GM12878 (cell line): Measurements from ENCODE around the gene THSD8. TPM values are rescaled to one million over a fixed set of nuclear protein-coding genes. Genes with fewer than 3 reads are reported as not detected.

Experiments used
- ATF7 ChIP-seq: fragments of 450-650 bp; IDR thresholded peaks from 2 replicates; pipeline ENCODE4 v1.6.1; 2016; ENCODE audit warnings: low read depth, mild to moderate bottlenecking
- BCL3 ChIP-seq: IDR thresholded peaks from 2 replicates; pipeline ENCODE4 v1.6.1; 2011; ENCODE audit warnings: borderline replicate concordance, low read depth, mild to moderate bottlenecking, moderate library complexity, low read length; ENCODE audit not compliant: insufficient read depth, poor library complexity, severe bottlenecking
- CEBPZ ChIP-seq: fragments of 150-350 bp; IDR thresholded peaks from 2 replicates; pipeline ENCODE4 v1.6.1; 2016; ENCODE audit warnings: low read depth, low read length
- E4F1 ChIP-seq: fragments of 450-650 bp; IDR thresholded peaks from 2 replicates; pipeline ENCODE4 v1.6.1; 2018; ENCODE audit warnings: borderline replicate concordance, mild to moderate bottlenecking; ENCODE audit not compliant: partially characterized antibody
- EED ChIP-seq: sonication (generic); IDR thresholded peaks from 2 replicates; pipeline ENCODE4 v1.6.1; 2016; ENCODE audit warnings: antibody characterized with exemption, low read depth
- EZH2 ChIP-seq: IDR thresholded peaks from 2 replicates; pipeline ENCODE4 v1.6.1; 2012; ENCODE audit warnings: low read depth, mild to moderate bottlenecking, control low read depth, inconsistent platforms, low read length, borderline replicate concordance; ENCODE audit not compliant: control insufficient read depth
- HDGF ChIP-seq: fragments of 450-650 bp; IDR thresholded peaks from 2 replicates; pipeline ENCODE4 v1.6.1; 2016; ENCODE audit warnings: antibody characterized with exemption
- PKNOX1 ChIP-seq: fragments of 450-650 bp; IDR thresholded peaks from 2 replicates; pipeline ENCODE4 v1.6.1; 2016; ENCODE audit warnings: mild to moderate bottlenecking
- RUNX3 ChIP-seq: IDR thresholded peaks from 2 replicates; pipeline ENCODE4 v1.6.1; 2012; ENCODE audit warnings: low read length, inconsistent platforms
- ZNF207 ChIP-seq: fragments of 450-650 bp; IDR thresholded peaks from 2 replicates; pipeline ENCODE4 v1.6.1; 2014; ENCODE audit warnings: antibody characterized with exemption, mild to moderate bottlenecking, borderline replicate concordance
- ZNF24 ChIP-seq: fragments of 450-650 bp; IDR thresholded peaks from 2 replicates; pipeline ENCODE4 v1.6.1; 2017; ENCODE audit warnings: antibody characterized with exemption, mild to moderate bottlenecking
- ZNF687 ChIP-seq: fragments of 450-650 bp; IDR thresholded peaks from 2 replicates; pipeline ENCODE4 v1.6.1; 2017; ENCODE audit warnings: mild to moderate bottlenecking, moderate library complexity
- polyA plus RNA-seq, 11 experiments: library from polyadenylated mRNA; depleted of rRNA in 4 of 11; unstranded in 6 of 11; stranded (reverse) in 5 of 11; fragments of >200 nt; fragmentation: Nextera tagmentation in 4 of 11; fragmentation: Illumina TruSeq in 1 of 11; extraction: Ambion mirVana in 4 of 11; extraction: Trizol in 1 of 11; gene quantifications; 1 replicate in 1 of 11; 2 replicates in 10 of 11; pipeline versions ENCODE4 v1.2.1 to v1.2.3, GENCODE V29; 2011 to 2016; ENCODE audit warnings: inconsistent platforms in 2 of 11, missing spikeins in 2 of 11, low read depth in 1 of 11
- total RNA-seq, 4 experiments: library from RNA; depleted of rRNA in 3 of 4; stranded (reverse); fragments of >200 nt in 3 of 4; fragmentation: Illumina TruSeq in 1 of 4; extraction: Trizol in 1 of 4; gene quantifications; 2 replicates each; pipeline versions ENCODE4 v1.2.1 to v1.2.3, GENCODE V29; 2013 to 2021
- TF ChIP-seq, protein P1 (sequence below): IDR thresholded peaks from 2 replicates; pipeline ENCODE4 v1.6.1; 2012; ENCODE audit warnings: low read depth, low read length, improper control_type of control experiment
- TF ChIP-seq, protein P2 (sequence below): IDR thresholded peaks from 2 replicates; pipeline ENCODE4 v1.6.1; 2012; ENCODE audit warnings: low read depth, low read length, improper control_type of control experiment

THSD8 gene
- total and polyA plus RNA-seq, 10 of the 15 experiments (the other 5 are each of a cell fraction or from before 2014, with no cell fraction given), result 0.24 to 32.3 (median 21.3) TPM; not detected in 2

DNA sequence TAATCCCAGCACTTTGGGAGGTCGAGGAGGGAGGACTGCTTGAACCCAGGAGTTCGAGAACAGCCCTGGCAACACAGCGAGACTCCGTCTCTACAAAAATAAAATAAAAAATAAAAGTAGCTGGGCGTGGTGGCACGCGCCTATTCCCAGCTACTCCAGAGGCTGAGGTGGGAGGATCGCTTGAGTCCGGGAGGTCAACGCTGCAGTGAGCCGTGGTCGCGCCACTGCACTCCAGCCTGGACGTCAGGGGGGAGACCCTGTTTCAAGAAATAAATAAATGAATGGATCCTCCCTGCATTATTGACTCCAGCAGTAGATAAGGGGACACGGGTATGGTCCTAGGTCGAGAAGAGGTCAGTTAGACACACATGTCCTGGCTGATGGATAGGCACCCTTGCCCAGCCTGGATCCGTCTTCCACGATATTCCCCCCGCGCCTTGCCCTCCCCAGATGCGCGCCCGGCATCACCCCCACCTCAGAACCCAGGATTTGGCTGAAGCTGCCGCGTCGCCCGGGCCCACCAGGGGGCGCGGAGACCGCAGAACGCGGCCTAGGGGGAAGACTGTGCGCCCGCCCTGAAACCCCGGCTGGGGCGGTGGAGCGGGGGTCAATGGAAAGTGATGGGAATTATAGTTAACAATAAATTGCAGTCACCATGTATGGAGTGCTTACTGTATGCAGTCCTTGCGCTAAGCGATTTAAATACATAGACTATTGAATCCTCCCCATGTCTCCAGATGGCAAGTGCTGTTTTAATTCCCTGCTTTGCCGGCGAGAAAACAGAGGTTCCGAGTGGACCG, 24.5 kb upstream of the THSD8 start (continued):
- no peak for TF ChIP-seq EZH2
- TF ChIP-seq E4F1, result no peak
- no peak for TF ChIP-seq ZNF24
- no peak for TF ChIP-seq RUNX3
- TF ChIP-seq, protein P1, sequence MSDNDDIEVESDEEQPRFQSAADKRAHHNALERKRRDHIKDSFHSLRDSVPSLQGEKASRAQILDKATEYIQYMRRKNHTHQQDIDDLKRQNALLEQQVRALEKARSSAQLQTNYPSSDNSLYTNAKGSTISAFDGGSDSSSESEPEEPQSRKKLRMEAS, result no peak
- no peak for TF ChIP-seq ZNF207
- TF ChIP-seq HDGF, result no peak
- TF ChIP-seq ATF7, result no peak
- TF ChIP-seq EED, result peak; percentile 83
- no peak for TF ChIP-seq PKNOX1
- 0 out of 2 replicates have a peak, but pooled peaks have one; percentile 14 for TF ChIP-seq ZNF687
- TF ChIP-seq BCL3, result peak; percentile 56
- TF ChIP-seq, protein P2, sequence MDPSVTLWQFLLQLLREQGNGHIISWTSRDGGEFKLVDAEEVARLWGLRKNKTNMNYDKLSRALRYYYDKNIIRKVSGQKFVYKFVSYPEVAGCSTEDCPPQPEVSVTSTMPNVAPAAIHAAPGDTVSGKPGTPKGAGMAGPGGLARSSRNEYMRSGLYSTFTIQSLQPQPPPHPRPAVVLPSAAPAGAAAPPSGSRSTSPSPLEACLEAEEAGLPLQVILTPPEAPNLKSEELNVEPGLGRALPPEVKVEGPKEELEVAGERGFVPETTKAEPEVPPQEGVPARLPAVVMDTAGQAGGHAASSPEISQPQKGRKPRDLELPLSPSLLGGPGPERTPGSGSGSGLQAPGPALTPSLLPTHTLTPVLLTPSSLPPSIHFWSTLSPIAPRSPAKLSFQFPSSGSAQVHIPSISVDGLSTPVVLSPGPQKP, result no peak
- TF ChIP-seq CEBPZ, result no peak
